Pancreas (tissue), 10 donors: ENCODE results near the gene DIAPH3. TPM values are rescaled to one million over a fixed set of nuclear protein-coding genes. Genes with fewer than 3 reads are reported as not detected.
"Not testable (repeated sequence)": the region's sequence is repeated elsewhere in the genome, so short reads cannot be mapped to it uniquely, and the experiment has no call there.

ENCODE experiments used
- ATAC-seq, 4 donors: fragments of 200-7000 bp; cut with Tn5 transposase; one replicate each; pipeline versions ENCODE4 v1.8.0 to v1.9.1; 2020; ENCODE audit warnings: mild to moderate bottlenecking in 4 of 4, moderate library complexity in 4 of 4
- DNase-seq, 6 donors: peaks; one replicate each; pipeline ENCODE4 v3.0.0-alpha.2; 2020
- FAIRE-seq: peaks from 2 replicates; lab custom pipeline; 2012; peaks lifted over from hg19 to GRCh38; lab: Jason Lieb, UNC
- H3K27ac ChIP-seq, 4 donors: fragments of 200-600 bp; sonication (generic); 1 replicate in 3 of 4; 2 replicates in 1 of 4; pipeline versions ENCODE4 v1.5.0 to v1.8.0; 2020
- H3K27me3 ChIP-seq, 4 donors: fragments of 200-600 bp; one replicate each; pipeline ENCODE4 v1.8.0; 2021
- H3K36me3 ChIP-seq, 3 donors: fragments of 200-600 bp; sonication (generic) in 1 of 3; one replicate each; pipeline versions ENCODE4 v1.5.0 to v1.8.0; 2020 to 2021
- H3K4me1 ChIP-seq, 3 donors: fragments of 200-600 bp; one replicate each; pipeline ENCODE4 v1.8.0; 2021
- H3K4me3 ChIP-seq, 4 donors: fragments of 200-600 bp; sonication (generic) in 2 of 4; one replicate each; pipeline versions ENCODE4 v1.5.0 to v1.8.0; 2020 to 2021
- H3K9me3 ChIP-seq, 4 donors: fragments of 200-600 bp; one replicate each; pipeline ENCODE4 v1.8.0; 2021
- WGBS, 2 donors: extraction: QIAGEN DNeasy Blood & Tissue Kit; methylation state at CpG; one replicate each; pipeline ENCODE4 v1.1.7; 2013; 5-methylcytosine and 5-hydroxymethylcytosine counted together
- intact Hi-C, 3 donors: fragments of 100-400 bp; cut with DNase I; formaldehyde crosslinking; loops; one replicate each; pipeline versions ENCODE4 v1.11.1 to v1.14.2; 2022
- polyA plus RNA-seq, 2 donors: library from polyadenylated mRNA; stranded (reverse); fragments of 200-250 nt; gene quantifications; one replicate each; pipeline ENCODE4 v1.2.3, GENCODE V29; 2013
- total RNA-seq, 6 donors: library from RNA; stranded (reverse); fragmentation: NEBNext Ultra II Directional in 4 of 6; extraction: Animal tissue kit (Norgen Biotek cat#: 25700) in 4 of 6; gene quantifications; one replicate each; pipeline versions ENCODE4 v1.2.1 to v1.2.4, GENCODE V29; 2021 to 2023
- TF ChIP-seq, protein P1 (sequence below), 4 donors: fragments of 200-600 bp; sonication (generic) in 3 of 4; IDR thresholded peaks; one replicate each; pipeline versions ENCODE4 v1.5.0 to v1.8.0; 2021; ENCODE audit warnings: antibody characterized with exemption in 4 of 4
- donor health status: healthy with polysubstance abuse.
- donor health status: DM: no; HTN: no; CAD: no; lungs with moderate emphysema.
- donor health status: DM: no; HTN: no; CAD: no.
- donor health status: control.
- donor health status: control.
- donor health status: Bipolar disorder and iron deficiency.
- donor health status: DM: yes; HTN: yes; CAD: no.
- donor health status: DM: no; HTN: no; CAD: no.
- donor health status: DM: no; HTN: no; CAD: no.
- donor health status: DM: yes; HTN: yes; CAD: no.

Gene DIAPH3
- total and polyA plus RNA-seq, 8 donors: 0.12 to 1.3 (median 0.42) TPM; not detected in 1

DNA sequence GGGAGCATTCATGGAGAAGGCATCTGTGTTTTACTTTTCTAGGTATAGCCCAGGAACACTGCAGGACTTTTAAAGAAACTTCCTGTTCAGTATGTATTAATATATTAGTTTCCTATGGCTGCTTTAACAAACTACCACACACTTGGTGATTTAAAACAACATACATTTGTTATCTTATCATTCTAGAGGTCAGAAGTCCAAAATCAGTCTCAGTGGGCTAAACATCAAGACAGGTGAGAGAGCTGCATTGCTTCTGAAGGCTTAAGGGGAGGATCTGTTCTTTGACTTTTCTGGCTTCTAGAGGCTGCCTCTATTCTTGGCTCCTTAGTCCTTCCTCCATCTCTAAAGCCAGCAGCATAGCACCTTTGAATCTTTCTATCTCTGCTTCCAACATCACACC is 37.6 kb upstream of the DIAPH3 start:
- ATAC-seq: no peak
- Histone ChIP-seq H3K4me1 (no peaks in the 10 kb centered on the region), H3K36me3 (no peaks in the 10 kb centered on the region), H3K27me3 (no peaks in the 10 kb centered on the region), H3K4me3 (no peak overlapping the region), H3K27ac (no peak overlapping the region), H3K9me3 (no peaks in the 10 kb centered on the region)
- TF ChIP-seq, protein P1, sequence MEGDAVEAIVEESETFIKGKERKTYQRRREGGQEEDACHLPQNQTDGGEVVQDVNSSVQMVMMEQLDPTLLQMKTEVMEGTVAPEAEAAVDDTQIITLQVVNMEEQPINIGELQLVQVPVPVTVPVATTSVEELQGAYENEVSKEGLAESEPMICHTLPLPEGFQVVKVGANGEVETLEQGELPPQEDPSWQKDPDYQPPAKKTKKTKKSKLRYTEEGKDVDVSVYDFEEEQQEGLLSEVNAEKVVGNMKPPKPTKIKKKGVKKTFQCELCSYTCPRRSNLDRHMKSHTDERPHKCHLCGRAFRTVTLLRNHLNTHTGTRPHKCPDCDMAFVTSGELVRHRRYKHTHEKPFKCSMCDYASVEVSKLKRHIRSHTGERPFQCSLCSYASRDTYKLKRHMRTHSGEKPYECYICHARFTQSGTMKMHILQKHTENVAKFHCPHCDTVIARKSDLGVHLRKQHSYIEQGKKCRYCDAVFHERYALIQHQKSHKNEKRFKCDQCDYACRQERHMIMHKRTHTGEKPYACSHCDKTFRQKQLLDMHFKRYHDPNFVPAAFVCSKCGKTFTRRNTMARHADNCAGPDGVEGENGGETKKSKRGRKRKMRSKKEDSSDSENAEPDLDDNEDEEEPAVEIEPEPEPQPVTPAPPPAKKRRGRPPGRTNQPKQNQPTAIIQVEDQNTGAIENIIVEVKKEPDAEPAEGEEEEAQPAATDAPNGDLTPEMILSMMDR (IDR thresholded peaks at IDR 0.05): no peak
- FAIRE-seq: no peak
- DNase-seq: no peak
- intact Hi-C loops: no loop called here

DNA sequence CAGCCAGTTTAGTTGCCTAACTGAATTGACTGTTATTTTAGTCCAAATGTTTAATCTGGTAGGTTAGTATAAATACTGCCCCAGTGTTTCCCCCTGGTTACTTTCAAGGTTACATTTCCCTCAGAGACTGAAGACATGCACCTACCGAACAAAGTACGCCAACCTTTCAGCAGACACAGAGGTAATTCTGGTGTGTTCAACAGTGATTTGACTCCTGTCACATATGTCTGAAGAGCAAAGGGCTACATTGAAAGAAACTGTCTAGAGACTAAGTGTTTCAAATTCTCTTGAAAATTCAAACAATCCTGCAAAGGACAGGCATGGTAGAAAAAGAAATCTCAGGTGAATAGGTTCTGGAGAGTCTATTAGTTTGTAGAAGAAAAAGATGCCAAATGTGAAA is 32.2 kb upstream of the DIAPH3 start:
- H3K4me3 ChIP-seq, H3K9me3 ChIP-seq, H3K27ac ChIP-seq, DNase-seq, intact Hi-C loops, H3K27me3 ChIP-seq, H3K36me3 ChIP-seq, H3K4me1 ChIP-seq: not testable (repeated sequence)
- ATAC-seq: peak in 1 of 4 donors; percentile 30
- FAIRE-seq: peak; percentile 92
- 32 to 43% methylated on average over 2 of the region's 2 CpGs for WGBS, 2 donors

DNA sequence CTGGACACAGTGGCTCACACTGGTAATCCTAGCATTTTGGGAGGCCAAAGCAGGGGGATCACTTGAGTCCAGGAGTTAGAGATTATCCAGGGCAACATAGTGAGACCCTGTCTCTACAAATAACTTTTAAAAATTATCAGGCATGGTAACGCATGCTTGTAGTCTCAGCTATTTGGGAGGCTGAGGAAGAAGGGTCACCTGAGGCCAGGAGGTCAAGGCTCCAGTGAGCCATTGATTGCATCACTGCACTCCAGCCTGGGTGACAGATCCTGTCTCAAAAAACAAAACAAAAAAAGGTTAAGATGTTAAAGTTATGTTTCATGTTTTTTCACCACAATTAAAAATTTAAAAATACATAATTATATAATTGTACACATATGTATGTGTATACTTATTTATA is 19.2 kb upstream of the DIAPH3 start:
- no peaks in the 10 kb centered on the region for H3K4me1 ChIP-seq
- H3K4me3 ChIP-seq: no peak overlapping the region
- no peaks in the 10 kb centered on the region for H3K27me3 ChIP-seq
- H3K27ac ChIP-seq: no peak overlapping the region
- TF ChIP-seq, protein P1 (IDR thresholded peaks at IDR 0.05): no peak
- intact Hi-C loops: no loop called here
- no peaks in the 10 kb centered on the region for H3K36me3 ChIP-seq
- DNase-seq (no peak), FAIRE-seq (no peak), ATAC-seq (no peak)
- 76 to 93% methylated on average over 1 of the region's 1 CpG for WGBS, 2 donors
- H3K9me3 ChIP-seq: no peaks in the 10 kb centered on the region

DNA sequence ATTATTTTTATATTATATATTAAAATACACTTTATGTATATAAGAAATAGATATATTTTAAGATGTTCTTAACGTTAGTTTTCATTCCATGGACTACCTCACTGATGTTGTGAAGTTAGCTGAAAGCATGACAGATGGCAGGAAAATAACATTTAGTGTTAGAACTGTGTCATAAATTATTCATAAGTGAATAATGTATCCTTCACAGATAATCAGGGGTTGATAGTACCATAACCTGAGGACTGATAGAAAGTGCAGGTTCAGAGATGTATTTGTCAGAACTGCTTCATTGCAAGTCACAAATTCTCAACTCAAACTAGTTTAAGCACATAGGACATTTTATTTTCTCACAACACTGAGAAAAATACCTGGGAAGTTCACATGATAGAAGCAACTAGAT is 14.6 kb upstream of the DIAPH3 start:
- Histone ChIP-seq H3K4me1 (no peaks in the 10 kb centered on the region), H3K9me3 (no peaks in the 10 kb centered on the region), H3K27me3 (no peaks in the 10 kb centered on the region), H3K4me3 (no peak overlapping the region), H3K27ac (no peak overlapping the region), H3K36me3 (no peaks in the 10 kb centered on the region)
- DNase-seq (no peak), FAIRE-seq (no peak), ATAC-seq (no peak)
- intact Hi-C loops: no loop called here
- WGBS, 2 donors: 92% methylated on average over 1 of the region's 1 CpG
- TF ChIP-seq, protein P1 (IDR thresholded peaks at IDR 0.05): no peak

DNA sequence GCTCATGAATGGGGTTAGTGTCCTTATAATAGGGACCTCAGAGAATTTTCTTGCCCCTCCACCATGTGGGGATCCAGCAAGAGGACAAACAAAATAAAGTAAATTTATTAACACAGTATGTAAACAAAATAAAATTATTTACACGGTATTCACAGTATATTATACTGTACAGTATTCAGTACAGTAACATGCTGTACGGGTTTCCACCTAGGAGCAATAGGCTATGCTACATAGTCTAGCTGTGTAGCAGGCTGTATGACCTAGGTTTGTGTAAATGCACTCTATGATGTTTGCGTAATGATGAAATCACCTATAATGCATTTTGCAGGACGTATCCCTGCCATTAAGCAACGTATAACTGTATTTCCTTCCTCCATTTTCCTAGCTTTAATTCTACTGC is 11.8 kb upstream of the DIAPH3 start:
- H3K9me3 ChIP-seq: no peaks in the 10 kb centered on the region
- H3K4me3 ChIP-seq: no peak overlapping the region
- no peaks in the 10 kb centered on the region for H3K4me1 ChIP-seq
- no peak overlapping the region for H3K27ac ChIP-seq
- DNase-seq (no peak), FAIRE-seq (no peak), ATAC-seq (no peak)
- WGBS, 2 donors: 78 to 81% methylated on average over 5 of the region's 5 CpGs
- H3K27me3 ChIP-seq: no peaks in the 10 kb centered on the region
- TF ChIP-seq, protein P1 (IDR thresholded peaks at IDR 0.05): no peak
- intact Hi-C loops: no loop called here
- no peaks in the 10 kb centered on the region for H3K36me3 ChIP-seq

DNA sequence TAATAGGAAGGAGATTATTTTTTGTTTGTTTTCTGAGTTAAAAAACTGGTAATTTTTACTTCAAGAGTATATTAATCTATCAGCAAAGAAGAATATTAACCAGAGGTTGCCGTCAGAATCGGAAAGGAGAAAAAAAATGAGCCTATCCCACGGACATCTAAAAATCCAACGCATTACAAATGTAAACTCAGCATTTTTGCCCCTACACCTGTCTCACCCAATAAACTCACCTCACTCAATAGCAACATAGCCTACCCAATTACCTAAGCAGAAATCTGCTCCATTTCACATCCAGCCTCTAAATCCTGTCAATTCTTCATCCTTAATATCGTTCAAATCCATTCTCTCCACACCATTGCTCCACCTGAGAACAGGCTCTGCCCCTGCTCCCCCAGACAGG is 10.4 kb upstream of the DIAPH3 start:
- TF ChIP-seq, protein P1 (IDR thresholded peaks at IDR 0.05): no peak

More for the DNA sequence above, 10.4 kb upstream of the DIAPH3 start:
- Histone ChIP-seq H3K9me3 (no peaks in the 10 kb centered on the region), H3K27me3 (no peaks in the 10 kb centered on the region), H3K27ac (no peak overlapping the region), H3K4me3 (no peak overlapping the region), H3K4me1 (peaks cover 0 to 2% (median 0%) of the 10 kb centered on the region in 3 donors), H3K36me3 (no peaks in the 10 kb centered on the region)
- WGBS, 2 donors: 49 to 57% methylated on average over 5 of the region's 5 CpGs
- FAIRE-seq: no peak
- intact Hi-C loops: no loop called here
- no peak for ATAC-seq
- no peak for DNase-seq
